K562 (cell line): ENCODE results near the gene PRTN3. TPM values are rescaled to one million over a fixed set of nuclear protein-coding genes. Genes with fewer than 3 reads are reported as not detected.
A peak's percentile ranks its signal among the peaks of the same experiment; 100 is the strongest.

Experiments
- AFF4 ChIP-seq: sonication (generic); formaldehyde crosslinking; IDR thresholded peaks from 2 replicates; pipeline ENCODE4 v1.8.0; 2023; ENCODE audit warnings: mild to moderate bottlenecking, missing genetic modification reagents
- ATF1 ChIP-seq, 2 experiments: fragments of 450-650 bp in 1 of 2; IDR thresholded peaks; 2 replicates each; pipeline ENCODE4 v1.6.1; 2016; ENCODE audit warnings: missing compliant biosample characterization in 1 of 2, missing genetic modification characterization in 1 of 2
- BCOR ChIP-seq: fragments of 450-650 bp; IDR thresholded peaks from 2 replicates; pipeline ENCODE4 v1.6.1; 2016
- DLX4 ChIP-seq: fragments of 250-450 bp; sonication (Bioruptor Pico); IDR thresholded peaks from 2 replicates; pipeline ENCODE4 v1.6.1; 2021; ENCODE audit warnings: mild to moderate bottlenecking
- ETV5 ChIP-seq: sonication (generic); formaldehyde crosslinking; IDR thresholded peaks from 2 replicates; pipeline ENCODE4 v1.4.0; 2020; ENCODE audit warnings: low read depth, mild to moderate bottlenecking, missing genetic modification reagents
- HMGN3 ChIP-seq: IDR thresholded peaks from 2 replicates; pipeline ENCODE4 v1.6.1; 2011; ENCODE audit warnings: borderline replicate concordance, low read depth, mild to moderate bottlenecking, mixed read lengths, low read length; ENCODE audit not compliant: insufficient read length; ENCODE audit errors: extremely low read depth
- KHSRP ChIP-seq: fragments of 450-650 bp; IDR thresholded peaks from 2 replicates; pipeline ENCODE4 v1.6.1; 2017
- NEUROD1 ChIP-seq: fragments of 150-350 bp; IDR thresholded peaks from 2 replicates; pipeline ENCODE4 v1.6.1; 2014; ENCODE audit warnings: borderline replicate concordance, low read length, low read depth; ENCODE audit not compliant: partially characterized antibody
- POLR2AphosphoS5 ChIP-seq: IDR thresholded peaks from 2 replicates; pipeline ENCODE4 v1.6.1; 2011; ENCODE audit warnings: mild to moderate bottlenecking, low read depth, low read length, moderate library complexity; ENCODE audit not compliant: control insufficient read depth, insufficient read depth
- RAD21 ChIP-seq, 2 experiments: fragments of 250-450 bp in 1 of 2; fragments of 450-650 bp in 1 of 2; sonication (Bioruptor Pico) in 1 of 2; formaldehyde crosslinking in 1 of 2; IDR thresholded peaks in 1 of 2; conservative IDR thresholded peaks in 1 of 2; 2 replicates each; pipeline versions ENCODE4 v1.4.0 to v1.8.0; 2020 to 2022; ENCODE audit warnings: mild to moderate bottlenecking in 2 of 2, moderate library complexity in 1 of 2
- RBM25 ChIP-seq: fragments of 200-400 bp; formaldehyde crosslinking; IDR thresholded peaks from 2 replicates; pipeline ENCODE4 v1.6.1; 2018; ENCODE audit warnings: low read length, low read depth, moderate library complexity; ENCODE audit not compliant: severe bottlenecking
- RUNX1 ChIP-seq: sonication (generic); IDR thresholded peaks from 2 replicates; pipeline ENCODE4 v1.6.1; 2016; ENCODE audit warnings: antibody characterized with exemption, low read depth
- SNAPC5 ChIP-seq: fragments of 250-450 bp; sonication (Bioruptor Pico); IDR thresholded peaks from 2 replicates; pipeline ENCODE4 v1.8.0; 2021; ENCODE audit warnings: moderate library complexity, mild to moderate bottlenecking, inconsistent platforms
- TEAD2 ChIP-seq: fragments of 450-650 bp; IDR thresholded peaks from 2 replicates; pipeline ENCODE4 v1.6.1; 2016; ENCODE audit warnings: missing genetic modification characterization, control low read depth, missing compliant biosample characterization
- THRA ChIP-seq: fragments of 450-650 bp; IDR thresholded peaks from 2 replicates; pipeline ENCODE4 v1.6.1; 2017; ENCODE audit warnings: mild to moderate bottlenecking, moderate library complexity
- ZBTB33 ChIP-seq: sonication (generic); formaldehyde crosslinking; IDR thresholded peaks from 2 replicates; pipeline ENCODE4 v1.8.1; 2023; ENCODE audit warnings: mild to moderate bottlenecking, missing genetic modification reagents
- ZC3H4 ChIP-seq: sonication (generic); formaldehyde crosslinking; IDR thresholded peaks from 2 replicates; pipeline ENCODE4 v1.9.0; 2021; ENCODE audit warnings: missing genetic modification reagents, borderline replicate concordance
- ZFX ChIP-seq: sonication (generic); formaldehyde crosslinking; IDR thresholded peaks from 2 replicates; pipeline ENCODE4 v1.8.0; 2022; ENCODE audit warnings: mild to moderate bottlenecking, missing genetic modification reagents, moderate library complexity
- polyA plus RNA-seq, 8 experiments: library from polyadenylated mRNA; depleted of rRNA in 4 of 8; stranded (reverse) in 5 of 8; unstranded in 3 of 8; fragments of >200 nt; fragmentation: Nextera tagmentation in 2 of 8; fragmentation: Illumina TruSeq in 1 of 8; extraction: Ambion mirVana in 2 of 8; extraction: Trizol in 1 of 8; gene quantifications; 2 replicates each; pipeline versions ENCODE4 v1.2.1 to v1.2.3, GENCODE V29; 2011 to 2014; ENCODE audit warnings: inconsistent platforms in 1 of 8, missing spikeins in 1 of 8
- total RNA-seq, 7 experiments: library from RNA; depleted of rRNA in 6 of 7; stranded (reverse); fragments of >200 nt in 6 of 7; fragmentation: Illumina TruSeq in 2 of 7; extraction: Trizol in 2 of 7; gene quantifications; 2 replicates each; pipeline versions ENCODE4 v1.2.1 to v1.2.3, GENCODE V29; 2011 to 2021; ENCODE audit warnings: low replicate concordance in 1 of 7

Gene PRTN3
- total and polyA plus RNA-seq, 9 of the 15 experiments (the other 6 are each of a cell fraction or from before 2014, with no cell fraction given), result 0.14 to 0.86 (median 0.43) TPM; not detected in 3

- TF ChIP-seq THRA (no peak), BCOR (peak; percentile 30; the same call in 1 of the 2 replicates), SNAPC5 (CRISPR knock-in tag) (no peak), RAD21 (CRISPR knock-in tag; conservative IDR thresholded peaks at IDR 0.05 in 1 of 2, IDR thresholded peaks at IDR 0.05 in 1 of 2) (peak in 1 of 2 experiments; percentile 25; a peak in 1 of 4 replicates), ZFX (peak; percentile 44), RBM25 (peak; percentile 93), RUNX1 (no peak), ATF1 (CRISPR knock-in tag; IDR thresholded peaks at IDR 0.05) (no peak), ATF1 (tag; IDR thresholded peaks at IDR 0.05) (no peak), TEAD2 (no peak), HMGN3 (no peak), DLX4 (no peak), POLR2AphosphoS5 (no peak), ETV5 (CRISPR knock-in tag) (no peak), AFF4 (no peak), ZC3H4 (CRISPR knock-in tag) (no peak), ZBTB33 (CRISPR knock-in tag) (peak; percentile 22; the same call in 1 of the 2 replicates), NEUROD1 (no peak), KHSRP (no peak)
Measured at GRCh38 chr19:858868-859843, 18.4 kb downstream of the PRTN3 start, which contains the start of gene CFD (continued).
